K562 (cell line): ENCODE results near the gene HORMAD1. TPM values are rescaled to one million over a fixed set of nuclear protein-coding genes. Genes with fewer than 3 reads are reported as not detected.

Experiments used
- ATAC-seq: fragments of 200-7000 bp; cut with Tn5 transposase; 3 replicates; pipeline ENCODE4 v1.9.1; 2020; ENCODE audit warnings: moderate library complexity
- BruUV-seq: library from RNA; stranded (reverse); fragments of 400-500 nt; replicated peaks from 2 replicates; lab custom pipeline; 2021; lab: Mats Ljungman, UMichigan
- CTCF ChIA-PET: fragments of 300-600 bp; formaldehyde crosslinking; extraction: SDS; loops from one replicate; lab custom pipeline; 2021; ENCODE audit warnings: low intra/inter-chr PET ratio; lab: Yijun Ruan, JAX
- POLR2A ChIA-PET: fragments of 300-600, 350-650 bp; sonication (Branson Sonifier 250); formaldehyde crosslinking; extraction: SDS; loops from one replicate; lab custom pipeline; 2021; ENCODE audit warnings: antibody characterized with exemption, inconsistent platforms; lab: Yijun Ruan, JAX
- DNase-seq, 4 experiments: peaks; one replicate each; pipeline versions ENCODE4 v3.0.0 to v3.0.0-alpha.2; 2011 to 2018; ENCODE audit warnings: low spot score in 3 of 4, mixed read lengths in 3 of 4; ENCODE audit errors: extremely low read depth in 1 of 4
- FAIRE-seq: peaks from 2 replicates; lab custom pipeline; 2011; peaks lifted over from hg19 to GRCh38; lab: Jason Lieb, UNC
- H2AFZ ChIP-seq: 2 replicates; pipeline ENCODE4 v1.6.0; 2011; ENCODE audit warnings: low read depth, low read length, control low read depth, inconsistent platforms
- H3K27ac ChIP-seq: fragments of 200-600 bp; 3 replicates; pipeline ENCODE4 v1.8.0; 2011; ENCODE audit warnings: low read depth, mild to moderate bottlenecking, control low read depth, inconsistent platforms, low read length, moderate library complexity, mixed read lengths; ENCODE audit errors: extremely low read depth
- H3K27me3 ChIP-seq, 2 experiments: fragments of 300-600 bp in 1 of 2; 2 replicates in 1 of 2; 3 replicates in 1 of 2; pipeline versions ENCODE4 v1.6.0 to v1.8.0; 2011; ENCODE audit warnings: inconsistent platforms in 2 of 2, low read length in 2 of 2, mild to moderate bottlenecking in 1 of 2, mixed read lengths in 1 of 2, moderate library complexity in 1 of 2; ENCODE audit not compliant: control insufficient read depth in 2 of 2, insufficient read depth in 2 of 2
- H3K36me3 ChIP-seq: fragments of 300-600 bp; 3 replicates; pipeline ENCODE4 v1.8.0; 2011; ENCODE audit warnings: mild to moderate bottlenecking, low read length, inconsistent platforms; ENCODE audit not compliant: control insufficient read depth, insufficient read depth
- H3K4me1 ChIP-seq, 2 experiments: fragments of 200-600 bp in 1 of 2; replicated peaks in 1 of 2; 2 replicates in 1 of 2; 3 replicates in 1 of 2; pipeline versions ENCODE4 v1.5.1 to v1.8.0; 2011; ENCODE audit warnings: inconsistent platforms in 2 of 2, low read length in 2 of 2, mild to moderate bottlenecking in 1 of 2, mixed read lengths in 1 of 2, moderate library complexity in 1 of 2; ENCODE audit not compliant: control insufficient read depth in 2 of 2, insufficient read depth in 2 of 2
- H3K4me2 ChIP-seq: 2 replicates; pipeline ENCODE4 v1.6.1; 2011; ENCODE audit warnings: low read length, control low read depth, inconsistent platforms, mixed read lengths; ENCODE audit not compliant: insufficient read depth
- H3K4me3 ChIP-seq: fragments of 200-600 bp; sonication (generic), shearing (Covaris generic); 2 replicates; pipeline ENCODE4 v1.5.1; 2016; ENCODE audit warnings: control low read depth, inconsistent platforms
- H3K79me2 ChIP-seq: fragments of 200-600 bp; 3 replicates; pipeline ENCODE4 v1.8.0; 2011; ENCODE audit warnings: low read length, inconsistent platforms; ENCODE audit not compliant: control insufficient read depth, insufficient read depth
- H3K9ac ChIP-seq, 2 experiments: 2 replicates each; pipeline versions ENCODE4 v1.6.0 to v1.6.1; 2011; ENCODE audit warnings: low read depth in 2 of 2, low read length in 2 of 2, control low read depth in 1 of 2, inconsistent platforms in 1 of 2, mild to moderate bottlenecking in 1 of 2, mixed read lengths in 1 of 2; ENCODE audit not compliant: insufficient read depth in 1 of 2
- H3K9me1 ChIP-seq: one replicate; pipeline ENCODE4 v1.6.0; 2011; ENCODE audit warnings: inconsistent platforms, mild to moderate bottlenecking, low read length, moderate library complexity; ENCODE audit not compliant: control insufficient read depth, insufficient read depth
- H3K9me3 ChIP-seq: replicated peaks from 2 replicates; pipeline ENCODE4 v1.5.1; 2011; ENCODE audit warnings: low read depth, low read length, inconsistent platforms; ENCODE audit not compliant: control insufficient read depth, insufficient read depth
- H4K20me1 ChIP-seq: replicated peaks from 2 replicates; pipeline ENCODE4 v1.6.1; 2011; ENCODE audit warnings: low read length, inconsistent platforms, mixed read lengths; ENCODE audit not compliant: control insufficient read depth, insufficient read depth
- CREB1 ChIP-seq, 2 experiments: sonication (generic) in 1 of 2; formaldehyde crosslinking in 1 of 2; IDR thresholded peaks; 2 replicates each; pipeline versions ENCODE4 v1.6.1 to v1.8.0; 2012 to 2022; ENCODE audit warnings: inconsistent platforms in 1 of 2, mild to moderate bottlenecking in 1 of 2, missing genetic modification reagents in 1 of 2, moderate library complexity in 1 of 2
- DEAF1 ChIP-seq: fragments of 450-650 bp; formaldehyde crosslinking; IDR thresholded peaks from 2 replicates; pipeline ENCODE4 v1.4.0; 2020; ENCODE audit warnings: mild to moderate bottlenecking, moderate library complexity
- KAT8 ChIP-seq: fragments of 450-650 bp; IDR thresholded peaks from 2 replicates; pipeline ENCODE4 v1.6.1; 2016; ENCODE audit warnings: low read depth, mild to moderate bottlenecking
- KLF1 ChIP-seq: fragments of 450-650 bp; IDR thresholded peaks from 2 replicates; pipeline ENCODE4 v1.6.1; 2016; ENCODE audit warnings: missing genetic modification characterization, missing compliant biosample characterization
- KLF13 ChIP-seq: fragments of 450-650 bp; IDR thresholded peaks from 2 replicates; pipeline ENCODE4 v1.6.1; 2016; ENCODE audit warnings: missing genetic modification characterization, low read depth, mild to moderate bottlenecking, missing compliant biosample characterization, moderate library complexity, borderline replicate concordance
- MCM3 ChIP-seq: fragments of 450-650 bp; IDR thresholded peaks from 2 replicates; pipeline ENCODE4 v1.6.1; 2016
- MYNN ChIP-seq, 2 experiments: sonication (generic); formaldehyde crosslinking in 1 of 2; IDR thresholded peaks; 2 replicates each; pipeline versions ENCODE4 v1.5.0 to v1.6.1; 2016 to 2020; ENCODE audit warnings: antibody characterized with exemption in 1 of 2, missing genetic modification reagents in 1 of 2
- PBX2 ChIP-seq, 2 experiments: IDR thresholded peaks in 1 of 2; conservative IDR thresholded peaks in 1 of 2; 2 replicates each; pipeline ENCODE4 v1.6.1; 2016; ENCODE audit warnings: low read depth in 2 of 2, mild to moderate bottlenecking in 1 of 2, missing compliant biosample characterization in 1 of 2, missing genetic modification characterization in 1 of 2, moderate library complexity in 1 of 2
- RAD21 ChIP-seq, 2 experiments: fragments of 250-450 bp in 1 of 2; fragments of 450-650 bp in 1 of 2; sonication (Bioruptor Pico) in 1 of 2; formaldehyde crosslinking in 1 of 2; IDR thresholded peaks in 1 of 2; conservative IDR thresholded peaks in 1 of 2; 2 replicates each; pipeline versions ENCODE4 v1.4.0 to v1.8.0; 2020 to 2022; ENCODE audit warnings: mild to moderate bottlenecking in 2 of 2, moderate library complexity in 1 of 2
- SMAD2 ChIP-seq: fragments of 150-350 bp; IDR thresholded peaks from 2 replicates; pipeline ENCODE4 v1.6.1; 2014; ENCODE audit warnings: low read depth, mild to moderate bottlenecking, low read length
- SMC3 ChIP-seq: conservative IDR thresholded peaks from 2 replicates; pipeline ENCODE4 v1.6.1; 2011; ENCODE audit warnings: low read depth, low read length, improper control_type of control experiment; ENCODE audit not compliant: insufficient read depth
- SUPT5H ChIP-seq: fragments of 450-650 bp; IDR thresholded peaks from 2 replicates; pipeline ENCODE4 v1.6.1; 2016
- THRB ChIP-seq: fragments of 450-650 bp; formaldehyde crosslinking; conservative IDR thresholded peaks from 2 replicates; pipeline ENCODE4 v1.4.0; 2022; ENCODE audit warnings: mild to moderate bottlenecking, missing genetic modification characterization
- ZNF253 ChIP-seq: fragments of 250-450 bp; sonication (Bioruptor Pico); conservative IDR thresholded peaks from 2 replicates; pipeline ENCODE4 v1.6.1; 2021; ENCODE audit warnings: mild to moderate bottlenecking
- ZNF644 ChIP-seq: fragments of 200-800 bp; sonication (Bioruptor generic); IDR thresholded peaks from 2 replicates; pipeline ENCODE4 v1.6.1; 2016; ENCODE audit warnings: low read depth, missing genetic modification characterization, missing compliant biosample characterization
- ZNF696 ChIP-seq: fragments of 250-450 bp; sonication (Bioruptor Pico); conservative IDR thresholded peaks from 2 replicates; pipeline ENCODE4 v1.4.0; 2020; ENCODE audit warnings: mild to moderate bottlenecking, moderate library complexity
- WGBS: fragments of 100-300 bp; shearing (Covaris generic); methylation state at CpG from one replicate; pipeline ENCODE4 v1.1.6; 2016; ENCODE audit warnings: low coverage, mixed read lengths; ENCODE audit not compliant: insufficient coverage; ENCODE audit errors: missing lambda C conversion rate; 5-methylcytosine and 5-hydroxymethylcytosine counted together
- in situ Hi-C: fragments of 300-500 bp; cut with MboI; formaldehyde crosslinking; loops from 4 replicates; pipeline ENCODE4 v1.15.0; 2018; ENCODE audit warnings: inconsistent platforms, mixed read lengths
- intact Hi-C: fragments of 100-400 bp; cut with micrococcal nuclease; formaldehyde crosslinking; loops from 2 replicates; pipeline ENCODE4 v1.14.2; 2022
- polyA plus RNA-seq, 8 experiments: library from polyadenylated mRNA; depleted of rRNA in 4 of 8; stranded (reverse) in 5 of 8; unstranded in 3 of 8; fragments of >200 nt; fragmentation: Nextera tagmentation in 2 of 8; fragmentation: Illumina TruSeq in 1 of 8; extraction: Ambion mirVana in 2 of 8; extraction: Trizol in 1 of 8; gene quantifications; 2 replicates each; pipeline versions ENCODE4 v1.2.1 to v1.2.3, GENCODE V29; 2011 to 2014; ENCODE audit warnings: inconsistent platforms in 1 of 8, missing spikeins in 1 of 8
- total RNA-seq, 7 experiments: library from RNA; depleted of rRNA in 6 of 7; stranded (reverse); fragments of >200 nt in 6 of 7; fragmentation: Illumina TruSeq in 2 of 7; extraction: Trizol in 2 of 7; gene quantifications; 2 replicates each; pipeline versions ENCODE4 v1.2.1 to v1.2.3, GENCODE V29; 2011 to 2021; ENCODE audit warnings: low replicate concordance in 1 of 7

Gene HORMAD1
- total and polyA plus RNA-seq, 9 of the 15 experiments (the other 6 are each of a cell fraction or from before 2014, with no cell fraction given), result not detected

- TF ChIP-seq SUPT5H (no peak), MCM3 (no peak), CREB1 (IDR thresholded peaks at IDR 0.05) (no peak), CREB1 (CRISPR knock-in tag; IDR thresholded peaks at IDR 0.05) (no peak), DEAF1 (CRISPR knock-in tag) (no peak), KAT8 (no peak), RAD21 (CRISPR knock-in tag; conservative IDR thresholded peaks at IDR 0.05 in 1 of 2, IDR thresholded peaks at IDR 0.05 in 1 of 2) (no peak), ZNF696 (CRISPR knock-in tag) (no peak)
- TF ChIP-seq, all 486 proteins: peak for 0
These were observed 59.5 kb downstream of the HORMAD1 start (continued) for GRCh38 chr1:150661156-150661555.

GRCh38 chr1:150660584-150660983 lies 60.1 kb downstream of the HORMAD1 start:
- in situ Hi-C loops, result no loop called here
- TF ChIP-seq PBX2 (CRISPR knock-in tag; IDR thresholded peaks at IDR 0.05; ENCODE audit: low read depth), result no peak
- TF ChIP-seq PBX2 (tag; conservative IDR thresholded peaks at IDR 0.05; ENCODE audit: low read depth), result no peak
- no peak for TF ChIP-seq SMAD2
- no peak for TF ChIP-seq ZNF253
- TF ChIP-seq SMC3, result no peak
- TF ChIP-seq MYNN (IDR thresholded peaks at IDR 0.05), result no peak
- TF ChIP-seq MYNN (CRISPR knock-in tag; IDR thresholded peaks at IDR 0.05), result no peak
- no peak for TF ChIP-seq ZNF644 (tag)
- TF ChIP-seq KLF13 (tag), result no peak
- TF ChIP-seq THRB (CRISPR knock-in tag), result no peak
- TF ChIP-seq KLF1 (tag), result no peak

More at GRCh38 chr1:150660584-150660983, 60.1 kb downstream of the HORMAD1 start:
- ChIA-PET POLR2A (interaction anchor here (0.5 to 1.2 kb wide), 4 partner anchors 9 to 88 kb away, joined by 3 read pairs; no protein-coding TSS in a partner anchor), CTCF (no interaction called here)
- intact Hi-C loops, result no loop called here
- ATAC-seq (no peak), FAIRE-seq (no peak), DNase-seq (no peak)
- H3K4me1 ChIP-seq, result no peaks in the 10 kb centered on the region
- no peaks in the 10 kb centered on the region for H3K27me3 ChIP-seq
- no peak overlapping the region for H3K27ac ChIP-seq
- H3K9ac ChIP-seq, result no peak overlapping the region
- no peaks in the 10 kb centered on the region for H3K9me1 ChIP-seq
- no peaks in the 10 kb centered on the region for H3K9me3 ChIP-seq
- no peaks in the 10 kb centered on the region for H4K20me1 ChIP-seq
- no TSS peak for BruUV-seq
- 89% methylated on average over 4 of the region's 4 CpGs for WGBS
- no peak overlapping the region for H3K4me2 ChIP-seq
- no peak overlapping the region for H3K4me3 ChIP-seq
- H2AFZ ChIP-seq, result no peak overlapping the region
- no peaks in the 10 kb centered on the region for H3K79me2 ChIP-seq
- peaks cover 35% of the 10 kb centered on the region; the same call in 2 of the 3 replicates for H3K36me3 ChIP-seq
